HCT116 (cell line): ENCODE measurements around the gene CCDC126. TPM values are rescaled to one million over a fixed set of nuclear protein-coding genes. Genes with fewer than 3 reads are reported as not detected.

ENCODE experiments used
- ATAC-seq: fragments of 200-7000 bp; cut with Tn5 transposase; 2 replicates; pipeline ENCODE4 v1.9.1; 2020; ENCODE audit warnings: mild to moderate bottlenecking, moderate library complexity
- BruUV-seq: library from RNA; stranded (reverse); fragments of 400-500 nt; replicated peaks from 2 replicates; lab custom pipeline; 2021; lab: Mats Ljungman, UMichigan
- CTCF ChIA-PET: fragments of 300-600 bp; sonication (Branson Sonifier 250); formaldehyde crosslinking; loops from one replicate; lab custom pipeline; 2021; ENCODE audit warnings: antibody characterized with exemption; lab: Charles Lee
- POLR2A ChIA-PET: fragments of 300-600, 350-600 bp; sonication (Branson Sonifier 250); formaldehyde crosslinking; loops from one replicate; lab custom pipeline; 2021; ENCODE audit warnings: antibody characterized with exemption; lab: Charles Lee
- RAD21 ChIA-PET, 2 experiments: fragments of 300-600 bp; sonication (Branson Sonifier 250); formaldehyde crosslinking; loops; one replicate each; lab custom pipeline; 2023; ENCODE audit warnings: low total read pairs in 2 of 2; ENCODE audit not compliant: uncharacterized antibody in 2 of 2, unreplicated experiment in 2 of 2, low non-redundant PET in 1 of 2; lab: Charles Lee
- DNase-seq: peaks from one replicate; pipeline ENCODE4 v3.0.0-alpha.2; 2010; ENCODE audit warnings: low read depth, low spot score
- H2AFZ ChIP-seq: fragments of 200-600 bp; shearing (Covaris generic), sonication (generic); 2 replicates; pipeline ENCODE4 v1.6.1; 2017; ENCODE audit warnings: low read depth, mixed run types, mixed read lengths, antibody characterized with exemption, low read length; ENCODE audit not compliant: poor library complexity, severe bottlenecking
- H3K27ac ChIP-seq: 2 replicates; pipeline ENCODE4 v1.5.1; 2012; ENCODE audit warnings: low read depth, low read length
- H3K27me3 ChIP-seq: fragments of 200-600 bp; sonication (generic); 2 replicates; pipeline ENCODE4 v1.6.1; 2016; ENCODE audit warnings: mixed run types, low read length, mixed read lengths; ENCODE audit not compliant: insufficient read depth
- H3K36me3 ChIP-seq, 2 experiments: fragments of 200-500 bp in 1 of 2; fragments of 200-600 bp in 1 of 2; sonication (Bioruptor generic) in 1 of 2; sonication (generic) in 1 of 2; 2 replicates each; pipeline versions ENCODE4 v1.5.1 to v1.6.1; 2014 to 2016; ENCODE audit warnings: low read length in 2 of 2, inconsistent platforms in 1 of 2, mixed read lengths in 1 of 2, mixed run types in 1 of 2; ENCODE audit not compliant: insufficient read depth in 2 of 2, control insufficient read depth in 1 of 2
- H3K4me1 ChIP-seq, 2 experiments: fragments of 200-600 bp in 1 of 2; sonication (generic) in 1 of 2; 2 replicates each; pipeline versions ENCODE4 v1.5.1 to v1.6.1; 2012 to 2017; ENCODE audit warnings: low read length in 2 of 2, inconsistent platforms in 1 of 2, mild to moderate bottlenecking in 1 of 2, mixed read lengths in 1 of 2, mixed run types in 1 of 2, moderate library complexity in 1 of 2; ENCODE audit not compliant: insufficient read depth in 2 of 2, control insufficient read depth in 1 of 2
- H3K4me2 ChIP-seq: fragments of 200-600 bp; sonication (generic); 2 replicates; pipeline ENCODE4 v1.6.1; 2017; ENCODE audit warnings: mixed run types, low read length, mixed read lengths
- H3K4me3 ChIP-seq, 2 experiments: fragments of 200-600 bp in 1 of 2; sonication (generic) in 1 of 2; replicated peaks in 1 of 2; 2 replicates each; pipeline ENCODE4 v1.5.1; 2011 to 2016; ENCODE audit warnings: low read length in 2 of 2, control low read depth in 1 of 2, low read depth in 1 of 2, mild to moderate bottlenecking in 1 of 2, mixed read lengths in 1 of 2, mixed run types in 1 of 2
- H3K79me2 ChIP-seq: fragments of 200-600 bp; sonication (generic); 2 replicates; pipeline ENCODE4 v1.6.1; 2017; ENCODE audit warnings: mild to moderate bottlenecking, mixed run types, low read length, moderate library complexity, mixed read lengths; ENCODE audit not compliant: insufficient read depth
- H3K9ac ChIP-seq: fragments of 200-600 bp; sonication (generic); 2 replicates; pipeline ENCODE4 v1.6.1; 2016; ENCODE audit warnings: low read length, mixed read lengths
- H3K9me2 ChIP-seq: fragments of 200-600 bp; sonication (generic), shearing (Covaris generic); 2 replicates; pipeline ENCODE4 v1.6.1; 2017; ENCODE audit warnings: mixed run types, mild to moderate bottlenecking, moderate library complexity; ENCODE audit not compliant: insufficient read depth
- H3K9me3 ChIP-seq, 2 experiments: fragments of 200-500 bp in 1 of 2; fragments of 200-600 bp in 1 of 2; sonication (Bioruptor generic) in 1 of 2; sonication (generic) in 1 of 2; 2 replicates each; pipeline ENCODE4 v1.6.1; 2014 to 2017; ENCODE audit warnings: low read length in 2 of 2, mixed read lengths in 2 of 2, inconsistent platforms in 1 of 2, low read depth in 1 of 2, mild to moderate bottlenecking in 1 of 2, mixed run types in 1 of 2, moderate library complexity in 1 of 2; ENCODE audit not compliant: control insufficient read depth in 1 of 2, insufficient read depth in 1 of 2
- H4K20me1 ChIP-seq: fragments of 200-600 bp; sonication (generic), shearing (Covaris generic); 2 replicates; pipeline ENCODE4 v1.6.1; 2017; ENCODE audit warnings: mixed run types, mild to moderate bottlenecking, moderate library complexity; ENCODE audit not compliant: insufficient read depth
- CTCF ChIP-seq, 3 experiments: fragments of 200-600 bp in 1 of 3; sonication (generic) in 1 of 3; IDR thresholded peaks in 2 of 3; conservative IDR thresholded peaks in 1 of 3; 2 replicates each; pipeline ENCODE4 v1.5.1; 2012 to 2017; ENCODE audit warnings: low read depth in 2 of 3, low read length in 2 of 3, antibody characterized with exemption in 1 of 3, borderline replicate concordance in 1 of 3, control low read depth in 1 of 3, mild to moderate bottlenecking in 1 of 3, mixed read lengths in 1 of 3, mixed run types in 1 of 3, moderate library complexity in 1 of 3; ENCODE audit not compliant: insufficient read depth in 1 of 3
- EZH2 ChIP-seq: fragments of 200-600 bp; sonication (generic); IDR thresholded peaks from 2 replicates; pipeline ENCODE4 v1.6.1; 2017; ENCODE audit warnings: antibody characterized with exemption, mixed run types
- EZH2phosphoT487 ChIP-seq: fragments of 200-600 bp; IDR thresholded peaks from 2 replicates; pipeline ENCODE4 v1.6.1; 2018; ENCODE audit warnings: antibody characterized with exemption, borderline replicate concordance
- RAD21 ChIP-seq: IDR thresholded peaks from 2 replicates; pipeline ENCODE4 v1.6.1; 2012; ENCODE audit warnings: low read depth, mild to moderate bottlenecking
- SP1 ChIP-seq: IDR thresholded peaks from 2 replicates; pipeline ENCODE4 v1.6.1; 2012; ENCODE audit warnings: low read depth
- SRF ChIP-seq: IDR thresholded peaks from 2 replicates; pipeline ENCODE4 v1.6.1; 2012; ENCODE audit warnings: low read depth
- ZNF274 ChIP-seq: fragments of 200-500 bp; sonication (Bioruptor generic); IDR thresholded peaks from 2 replicates; pipeline ENCODE4 v1.6.1; 2014; ENCODE audit warnings: mild to moderate bottlenecking, low read depth, low read length, inconsistent platforms
- intact Hi-C: fragments of 100-400 bp; cut with micrococcal nuclease; formaldehyde crosslinking; loops from 2 replicates; pipeline ENCODE4 v1.10.0; 2022
- total RNA-seq: library from RNA; stranded (reverse); gene quantifications from one replicate; pipeline ENCODE4 v1.2.1, GENCODE V29; 2021; ENCODE audit not compliant: unreplicated experiment
- TF ChIP-seq, protein P1 (sequence below): IDR thresholded peaks from 2 replicates; pipeline ENCODE4 v1.6.1; 2012

Gene CCDC126
- total RNA-seq, 1 experiment from 2014 or later = 5.0 TPM

GRCh38 chr7:23547662-23548061, 49.5 kb upstream of the CCDC126 start:
- Histone ChIP-seq H3K4me3 (no peak overlapping the region), H2AFZ (no peak overlapping the region), H3K9me2 (no peaks in the 10 kb centered on the region), H3K36me3 (no peaks in the 10 kb centered on the region), H3K27ac (no peak overlapping the region), H3K4me2 (no peak overlapping the region), H3K79me2 (no peaks in the 10 kb centered on the region), H3K9me3 (no peaks in the 10 kb centered on the region), H3K9ac (no peak overlapping the region), H4K20me1 (no peaks in the 10 kb centered on the region), H3K27me3 (no peaks in the 10 kb centered on the region), H3K4me1 (peaks cover 4 to 7% of the 10 kb centered on the region in 2 experiments; a peak in 3 of 4 replicates)
- ChIA-PET RAD21 (interaction anchor here in 1 of 2 experiments (0.7 kb wide), 1 partner anchor 164 kb away, joined by 3 read pairs; no protein-coding TSS in a partner anchor), POLR2A (no interaction called here), CTCF (interaction anchor here (1.4 to 1.6 kb wide), 10 partner anchors 10 to 288 kb away, joined by 3 to 27 read pairs (median 6); partner anchors contain the start of gene STK31)
- no peak for ATAC-seq
- intact Hi-C loops = loop anchor here (1.0 to 10.0 kb wide), 7 partner anchors 23 to 443 kb away; partner anchors contain the start of gene KLHL7
- TF ChIP-seq RAD21 (no peak), SP1 (no peak), EZH2 (no peak), CTCF (IDR thresholded peaks at IDR 0.05 in 2 of 3, conservative IDR thresholded peaks at IDR 0.05 in 1 of 3; ENCODE audit: borderline replicate concordance in 1 of 3, insufficient read depth in 1 of 3, low read depth in 2 of 3, low read length in 2 of 3) (no peak), EZH2phosphoT487 (no peak), ZNF274 (no peak), SRF (no peak)
- TF ChIP-seq, protein P1, sequence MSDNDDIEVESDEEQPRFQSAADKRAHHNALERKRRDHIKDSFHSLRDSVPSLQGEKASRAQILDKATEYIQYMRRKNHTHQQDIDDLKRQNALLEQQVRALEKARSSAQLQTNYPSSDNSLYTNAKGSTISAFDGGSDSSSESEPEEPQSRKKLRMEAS = no peak
- no peak for DNase-seq
- no TSS peak for BruUV-seq
